Effector CD4-positive, alpha-beta T cell (primary cell): Measurements from ENCODE around the gene ADCY3.
A peak's percentile ranks its signal among the peaks of the same experiment; 100 is the strongest.
"Not testable (repeated sequence)": the region's sequence is repeated elsewhere in the genome, so short reads cannot be mapped to it uniquely, and the experiment has no call there.

ENCODE experiments used
- DNase-seq: peaks from one replicate; pipeline ENCODE4 v3.0.0-alpha.2; 2020

Gene ADCY3

DNA sequence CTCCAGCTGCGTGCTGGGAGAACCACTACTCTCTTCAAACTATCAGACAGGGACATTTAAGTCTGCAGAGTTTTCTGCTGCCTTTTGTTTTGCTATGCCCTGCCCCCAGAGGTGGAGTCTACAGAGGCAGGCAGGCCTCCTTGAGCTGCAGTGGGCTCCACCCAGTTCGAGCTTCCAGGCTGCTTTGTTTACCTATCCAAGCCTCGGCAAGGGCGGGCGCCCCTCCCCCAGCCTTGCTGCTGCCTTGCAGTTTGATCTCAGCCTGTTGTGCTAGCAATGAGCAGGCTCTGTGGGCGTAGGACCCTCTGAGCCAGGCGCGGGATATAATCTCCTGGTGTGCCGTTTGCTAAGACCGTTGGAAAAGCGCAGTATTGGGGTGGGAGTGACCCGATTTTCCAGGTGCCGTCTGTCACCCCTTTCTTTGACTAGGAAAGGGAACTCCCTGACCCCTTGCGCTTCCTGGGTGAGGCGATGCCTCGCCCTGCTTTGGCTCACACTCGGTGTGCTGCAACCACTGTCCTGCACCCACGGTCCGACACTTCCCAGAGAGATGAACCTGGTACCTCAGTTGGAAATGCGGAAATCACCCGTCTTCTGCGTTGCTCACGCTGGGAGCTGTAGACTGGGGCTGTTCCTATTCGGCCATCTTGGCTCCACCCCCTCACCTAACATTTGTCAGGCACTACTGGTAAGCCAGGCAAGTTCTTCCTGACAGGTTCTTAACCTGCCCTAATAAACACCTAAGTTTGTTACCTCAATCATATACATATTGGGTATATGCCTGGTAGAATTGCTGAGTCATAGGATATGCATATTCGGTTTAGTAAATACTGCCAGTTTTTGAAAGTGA lies 114.0 kb downstream of the ADCY3 start:
- DNase-seq = not testable (repeated sequence)

DNA sequence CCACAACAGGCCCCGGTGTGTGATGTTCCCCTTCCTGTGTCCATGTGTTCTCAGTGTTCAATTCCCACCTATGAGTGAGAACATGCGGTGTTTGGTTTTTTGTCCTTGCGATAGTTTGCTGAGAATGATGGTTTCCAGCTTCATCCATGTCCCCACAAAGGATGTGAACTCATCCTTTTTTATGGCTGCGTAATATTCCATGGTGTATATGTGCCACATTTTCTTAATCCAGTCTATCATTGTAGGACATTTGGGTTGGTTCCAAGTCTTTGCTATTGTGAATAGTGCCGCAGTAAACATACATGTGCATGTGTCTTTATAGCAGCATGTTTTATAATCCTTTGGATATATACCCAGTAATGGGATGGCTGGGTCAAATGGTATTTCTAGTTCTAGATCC lies 119.5 kb downstream of the ADCY3 start:
- not testable (repeated sequence) for DNase-seq

GRCh38 chr2:24797644-24798043 lies 122.4 kb downstream of the ADCY3 start:
- no peak for DNase-seq

- no peak for DNase-seq
Measured at GRCh38 chr2:24793761-24794435, 126.1 kb downstream of the ADCY3 start.

- DNase-seq = peak; percentile 93
Measured at GRCh38 chr2:24792874-24793760, 126.9 kb downstream of the ADCY3 start, which contains the start of the genes CENPO and PTRHD1. Gene CENPO (plus strand): TSS chr2:24793425. CDS start chr2:24793920, 495 bp downstream. Gene PTRHD1 (minus strand): TSS chr2:24793391. CDS start chr2:24793377, 14 bp downstream.

DNA sequence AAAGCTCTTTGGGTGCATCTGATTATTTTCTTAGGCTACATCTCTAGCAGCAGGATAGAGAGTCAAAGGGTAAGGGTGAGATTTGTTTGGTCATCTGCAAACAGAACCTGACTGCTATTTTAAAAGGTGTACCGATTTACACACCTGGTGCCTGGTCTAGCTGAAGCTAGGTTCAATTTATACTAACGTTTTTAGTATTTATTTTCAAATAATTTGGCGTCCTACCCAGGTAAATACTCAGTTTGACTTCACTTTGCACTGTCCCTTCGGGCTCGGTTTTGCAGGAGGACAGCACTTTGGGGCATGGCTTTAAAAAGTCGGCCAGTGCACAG lies 127.5 kb downstream of the ADCY3 start:
- no peak for DNase-seq

GRCh38 chr2:24791452-24791851 lies 128.6 kb downstream of the ADCY3 start:
- DNase-seq = no peak

GRCh38 chr2:24788816-24789215 lies 131.2 kb downstream of the ADCY3 start:
- no peak for DNase-seq

DNA sequence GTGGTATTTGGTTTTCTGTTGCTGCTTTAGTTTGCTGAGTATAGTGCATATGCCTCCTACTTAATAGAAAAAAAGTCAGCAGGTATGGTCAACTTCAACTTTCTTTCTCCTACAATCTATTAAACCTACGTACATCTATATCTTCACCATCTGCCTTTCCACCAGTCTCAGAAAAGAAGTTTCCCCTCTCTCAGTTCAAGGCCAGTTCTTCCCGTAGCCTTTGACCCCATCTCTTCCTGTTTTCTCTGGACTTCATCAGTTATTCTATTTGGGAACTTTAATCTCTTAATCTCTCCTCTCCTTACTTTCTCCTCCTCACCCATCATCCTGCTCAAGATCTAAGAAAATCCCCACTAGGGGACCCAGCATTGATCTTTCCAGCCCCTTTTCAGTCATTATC lies 132.5 kb downstream of the ADCY3 start:
- DNase-seq = no peak

- no peak for DNase-seq
Measured at GRCh38 chr2:24785671-24786321, 134.2 kb downstream of the ADCY3 start.

- DNase-seq = no peak
Measured at GRCh38 chr2:24783641-24784040, 136.4 kb downstream of the ADCY3 start.

DNA sequence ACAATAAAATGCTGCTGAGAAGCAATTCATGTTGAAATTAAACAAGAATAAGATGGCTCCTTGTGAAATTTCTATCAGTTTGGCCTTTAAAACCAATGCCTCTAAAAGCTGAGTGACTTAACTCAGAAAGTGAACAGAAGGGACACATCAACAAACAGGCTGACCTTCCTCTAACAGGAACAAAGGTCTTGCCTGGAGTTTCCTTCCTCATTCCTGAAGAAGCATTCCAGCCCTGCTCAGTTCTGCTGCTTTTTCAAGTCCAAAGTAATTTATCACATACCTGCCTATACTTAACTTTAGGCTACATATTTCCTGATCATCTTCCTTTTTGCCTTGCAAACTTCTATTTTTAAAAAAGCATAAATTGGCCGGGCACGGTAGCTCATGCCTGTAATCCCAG lies 140.9 kb downstream of the ADCY3 start:
- no peak for DNase-seq

DNA sequence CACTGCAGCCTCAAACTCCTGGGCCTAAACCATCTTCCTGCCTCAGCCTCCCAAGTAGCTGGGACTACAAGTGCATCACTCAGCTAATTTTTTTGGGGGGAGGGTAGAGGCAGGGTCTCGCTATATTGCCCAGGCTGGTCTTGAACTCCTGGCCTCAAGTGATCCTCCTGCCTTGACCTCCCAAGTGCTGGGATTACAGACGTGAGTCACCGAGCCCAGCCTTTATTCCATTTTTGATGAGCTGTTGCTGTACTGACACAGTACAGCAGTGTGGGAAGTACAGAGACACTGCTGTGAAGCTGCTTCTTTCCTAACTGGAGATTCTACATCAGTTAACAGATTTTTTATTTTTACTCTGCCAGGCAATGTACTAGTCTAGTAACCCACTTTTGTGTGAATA lies 145.7 kb downstream of the ADCY3 start:
- DNase-seq = no peak

DNA sequence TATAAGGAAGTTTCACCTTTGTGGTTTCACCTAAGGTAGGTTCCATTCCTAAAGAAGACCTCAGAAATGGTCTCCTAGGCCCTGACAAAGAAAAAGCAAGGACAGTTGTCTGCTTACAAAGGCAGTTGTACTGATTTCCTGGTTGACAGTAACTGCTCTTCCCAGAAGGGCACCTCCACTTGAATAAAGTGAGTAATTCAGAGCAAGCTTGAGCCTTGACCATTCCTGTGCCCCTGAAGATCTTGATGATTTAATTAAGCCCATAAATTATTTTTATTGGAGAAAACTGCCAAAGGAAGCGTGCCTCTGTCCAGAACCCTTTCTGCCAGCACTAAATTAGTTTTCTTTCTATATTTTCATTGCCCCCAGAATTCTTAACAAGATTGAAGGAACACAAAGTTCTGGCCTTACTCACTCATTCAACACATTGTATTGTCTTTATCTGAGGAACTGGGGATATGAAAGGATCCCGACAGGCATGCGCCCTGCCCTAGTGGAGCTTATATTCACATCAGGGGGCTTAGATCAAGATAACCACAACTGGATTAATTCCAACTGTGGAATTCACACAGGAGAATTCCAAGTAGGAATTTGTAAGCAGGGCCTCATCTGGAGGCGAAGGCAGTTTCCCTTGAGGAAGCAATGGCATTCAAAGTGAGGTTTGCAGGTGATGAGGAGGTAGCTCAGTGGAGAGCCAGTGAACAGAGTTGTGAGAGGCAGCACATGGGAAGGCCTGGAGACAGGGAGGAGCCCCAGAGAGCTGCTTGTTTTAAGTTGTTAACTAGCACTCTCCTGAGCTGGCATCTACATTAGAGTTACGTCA lies 148.1 kb downstream of the ADCY3 start:
- DNase-seq = no peak

DNA sequence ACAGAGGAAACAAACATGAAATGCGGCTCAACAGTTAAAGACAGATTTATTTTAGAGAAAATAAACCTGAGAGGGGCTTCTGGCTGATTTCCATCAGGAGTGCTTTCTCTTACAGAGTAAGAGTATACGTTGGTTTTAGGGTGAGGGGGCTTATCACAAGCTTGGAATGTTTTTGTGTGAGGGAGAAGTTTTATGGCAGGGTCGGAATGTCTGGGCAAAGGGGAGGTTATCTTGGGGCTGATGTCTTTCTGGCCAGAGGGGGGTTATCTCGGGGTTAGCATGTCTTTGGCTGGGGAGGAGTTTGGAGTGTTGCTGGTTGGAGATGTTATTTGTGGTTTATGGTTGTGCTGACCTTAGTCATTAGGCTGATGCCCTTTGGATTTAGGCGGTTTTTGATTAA lies 149.0 kb downstream of the ADCY3 start:
- DNase-seq = no peak
